Upper lobe of left lung (tissue), 6 donors: ENCODE results near the gene GOLPH3L. TPM values are rescaled to one million over a fixed set of nuclear protein-coding genes. Genes with fewer than 3 reads are reported as not detected.

Experiments used
- ATAC-seq, 2 donors: fragments of 200-7000 bp; cut with Tn5 transposase; one replicate each; pipeline ENCODE4 v1.9.1; 2022; ENCODE audit warnings: mild to moderate bottlenecking in 2 of 2, moderate library complexity in 2 of 2; ENCODE audit not compliant: low FRiP score in 2 of 2
- DNase-seq, 2 donors: peaks; one replicate each; pipeline ENCODE4 v3.0.0-alpha.2; 2019 to 2020
- H3K27ac ChIP-seq, 4 donors: fragments of 200-600 bp; sonication (generic); one replicate each; pipeline ENCODE4 v1.5.1; 2016 to 2019
- H3K27me3 ChIP-seq, 4 donors: fragments of 200-600 bp; sonication (generic); one replicate each; pipeline ENCODE4 v1.5.1; 2017 to 2019
- H3K36me3 ChIP-seq, 4 donors: fragments of 200-600 bp; sonication (generic); one replicate each; pipeline ENCODE4 v1.5.1; 2016 to 2019
- H3K4me1 ChIP-seq, 4 donors: fragments of 200-600 bp; sonication (generic); one replicate each; pipeline ENCODE4 v1.5.1; 2018 to 2019
- H3K4me3 ChIP-seq, 4 donors: fragments of 200-600 bp; sonication (generic); one replicate each; pipeline ENCODE4 v1.5.1; 2017 to 2019; ENCODE audit warnings: mild to moderate bottlenecking in 2 of 4, moderate library complexity in 1 of 4
- H3K9me3 ChIP-seq, 4 donors: fragments of 200-600 bp; sonication (generic); one replicate each; pipeline ENCODE4 v1.5.1; 2018 to 2019
- CTCF ChIP-seq, 6 experiments: fragments of 450-650 bp in 4 of 6; fragments of 200-600 bp in 2 of 6; sonication (generic) in 2 of 6; IDR thresholded peaks; one replicate each; pipeline ENCODE4 v1.5.1; 2016 to 2019; ENCODE audit warnings: antibody characterized with exemption in 6 of 6
- EP300 ChIP-seq, 4 donors: sonication (generic); formaldehyde crosslinking; IDR thresholded peaks; one replicate each; pipeline ENCODE4 v1.5.1; 2017; ENCODE audit warnings: antibody characterized with exemption in 4 of 4, control low read depth in 2 of 4
- POLR2A ChIP-seq, 4 donors: fragments of 450-650 bp; IDR thresholded peaks; one replicate each; pipeline ENCODE4 v1.5.1; 2016 to 2017; ENCODE audit warnings: antibody characterized with exemption in 4 of 4, mild to moderate bottlenecking in 2 of 4
- POLR2AphosphoS5 ChIP-seq, 2 donors: sonication (generic); formaldehyde crosslinking; IDR thresholded peaks; one replicate each; pipeline ENCODE4 v1.5.1; 2017; ENCODE audit warnings: antibody characterized with exemption in 2 of 2
- WGBS, 2 donors: methylation state at CpG; one replicate each; pipeline ENCODE4 v1.1.5; 2017 to 2018; 5-methylcytosine and 5-hydroxymethylcytosine counted together
- total RNA-seq, 6 donors: library from RNA; depleted of rRNA in 4 of 6; stranded (reverse); fragments of >200 nt in 4 of 6; gene quantifications; one replicate each; pipeline versions ENCODE4 v1.1.0 to v1.2.1, GENCODE V29; 2016 to 2021
- donor health status: DM: no; HTN: no; CAD: no; lungs with moderate emphysema.
- donor health status: DM: no; HTN: yes; CAD: no; lungs with severe emphysema.

Gene GOLPH3L
- total RNA-seq, 6 donors from 2014 or later = 7.9 to 40.6 (median 23.8) TPM

DNA sequence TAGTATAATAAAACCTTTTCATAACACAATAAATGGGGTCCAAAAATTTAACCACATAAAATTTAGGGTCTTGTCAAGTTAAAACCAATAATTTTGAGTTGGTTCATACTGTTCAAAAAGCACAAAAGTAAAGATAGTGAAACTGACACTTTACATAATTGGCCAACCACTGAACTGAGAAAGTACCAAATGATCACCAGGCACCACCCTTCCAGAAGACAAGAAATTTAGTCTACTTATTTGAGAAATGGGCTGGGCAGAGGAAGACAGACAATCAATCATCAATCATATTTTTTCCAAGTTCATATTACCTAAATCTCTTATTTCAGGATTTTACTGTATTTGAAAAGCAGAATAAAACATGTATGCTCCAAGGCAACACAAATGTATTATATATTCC is 6.5 kb upstream of the GOLPH3L start:
- no peak for DNase-seq
- Histone ChIP-seq H3K9me3 (no peaks in the 10 kb centered on the region), H3K36me3 (no peaks in the 10 kb centered on the region), H3K4me1 (no peaks in the 10 kb centered on the region), H3K4me3 (no peak overlapping the region), H3K27me3 (no peaks in the 10 kb centered on the region), H3K27ac (no peak overlapping the region)
- TF ChIP-seq POLR2AphosphoS5 (IDR thresholded peaks at IDR 0.05) = no peak
- no peak for TF ChIP-seq EP300 (IDR thresholded peaks at IDR 0.05)
- TF ChIP-seq CTCF (IDR thresholded peaks at IDR 0.05) = no peak
- no peak for TF ChIP-seq POLR2A (IDR thresholded peaks at IDR 0.05)
- ATAC-seq = no peak

GRCh38 chr1:150696590-150696989 is 364 bp downstream of the GOLPH3L start:
- Histone ChIP-seq H3K27me3 (no peaks in the 10 kb centered on the region), H3K9me3 (no peaks in the 10 kb centered on the region), H3K4me1 (peaks cover 8 to 28% (median 17%) of the 10 kb centered on the region in 4 donors), H3K4me3 (peak overlapping the region; percentile 32 to 82 (median 68)), H3K36me3 (peaks cover 4 to 27% (median 10%) of the 10 kb centered on the region in 4 donors), H3K27ac (peak overlapping the region; percentile 18 to 74 (median 54))
- ATAC-seq = peak; percentile 51 to 67
- TF ChIP-seq POLR2A (IDR thresholded peaks at IDR 0.05) = no peak
- no peak for TF ChIP-seq EP300 (IDR thresholded peaks at IDR 0.05)
- TF ChIP-seq POLR2AphosphoS5 (IDR thresholded peaks at IDR 0.05) = no peak
- TF ChIP-seq CTCF (IDR thresholded peaks at IDR 0.05) = no peak
- no peak for DNase-seq
- WGBS, 2 donors = 0 to 1% methylated on average over 6 of the region's 6 CpGs

- WGBS, 2 donors = 26 to 28% methylated on average over 1 of the region's 1 CpG
- Histone ChIP-seq H3K9me3 (no peaks in the 10 kb centered on the region), H3K27me3 (no peaks in the 10 kb centered on the region), H3K27ac (peak overlapping the region in 2 of 4 donors; percentile 18 to 74), H3K4me1 (peaks cover 8 to 28% (median 17%) of the 10 kb centered on the region in 4 donors), H3K4me3 (peak overlapping the region in 3 of 4 donors; percentile 63 to 82 (median 73)), H3K36me3 (peaks cover 4 to 31% (median 12%) of the 10 kb centered on the region in 4 donors)
- DNase-seq (no peak), ATAC-seq (no peak)
- TF ChIP-seq EP300 (IDR thresholded peaks at IDR 0.05) = no peak
- TF ChIP-seq POLR2AphosphoS5 (IDR thresholded peaks at IDR 0.05) = no peak
- no peak for TF ChIP-seq POLR2A (IDR thresholded peaks at IDR 0.05)
- TF ChIP-seq CTCF (IDR thresholded peaks at IDR 0.05) = no peak
Measured at GRCh38 chr1:150696162-150696561, 792 bp downstream of the GOLPH3L start.

DNA sequence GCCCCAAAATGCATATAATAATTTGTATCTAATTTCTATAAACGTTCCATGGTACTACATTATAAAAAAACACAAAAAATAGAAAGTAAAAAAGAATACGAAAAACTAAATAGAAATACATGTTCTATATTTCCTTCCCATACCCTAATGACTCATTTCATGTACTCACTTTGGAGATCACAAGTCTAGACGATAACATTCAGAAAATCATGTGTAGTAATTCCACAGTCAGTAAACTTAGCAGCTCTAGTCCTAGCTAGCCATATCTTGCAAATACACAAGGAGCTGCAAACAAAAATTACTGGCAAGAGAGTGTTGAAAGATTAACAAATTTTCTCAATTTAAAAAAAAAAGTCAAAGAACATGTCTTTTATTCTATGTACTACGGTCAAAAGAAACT is 1.4 kb downstream of the GOLPH3L start:
- ATAC-seq = no peak
- no peak for DNase-seq
- H3K9me3 ChIP-seq = no peaks in the 10 kb centered on the region
- H3K4me1 ChIP-seq = peaks cover 8 to 28% (median 17%) of the 10 kb centered on the region in 4 donors
- peaks cover 4 to 35% (median 12%) of the 10 kb centered on the region in 4 donors for H3K36me3 ChIP-seq
- WGBS, 2 donors = 79 to 81% methylated on average over 4 of the region's 4 CpGs
- H3K27me3 ChIP-seq = no peaks in the 10 kb centered on the region
- TF ChIP-seq EP300 (IDR thresholded peaks at IDR 0.05) (no peak), POLR2AphosphoS5 (IDR thresholded peaks at IDR 0.05) (no peak), POLR2A (IDR thresholded peaks at IDR 0.05) (no peak), CTCF (IDR thresholded peaks at IDR 0.05) (no peak)
- no peak overlapping the region for H3K27ac ChIP-seq
- H3K4me3 ChIP-seq = peak overlapping the region in 2 of 4 donors; percentile 73 to 82

DNA sequence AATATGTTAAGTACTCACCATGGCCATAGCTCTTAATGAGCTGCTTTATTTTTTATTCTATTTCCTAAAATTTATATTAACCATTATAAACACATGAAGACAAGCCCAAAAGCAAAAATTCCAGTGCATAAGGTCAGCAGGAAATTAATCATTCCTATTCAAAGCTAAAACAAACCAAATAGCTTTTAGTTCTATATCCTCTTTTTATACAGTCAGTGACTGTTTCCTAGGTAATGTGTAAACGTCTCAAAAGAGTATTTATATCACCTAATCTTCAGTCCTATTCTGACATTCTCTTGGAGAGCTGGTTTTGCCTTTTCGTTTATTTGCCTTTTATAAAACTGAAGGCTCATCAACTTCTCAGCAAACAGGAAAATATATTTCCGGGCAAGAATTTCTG is 4.2 kb downstream of the GOLPH3L start:
- H3K27me3 ChIP-seq = no peaks in the 10 kb centered on the region
- H3K9me3 ChIP-seq = no peaks in the 10 kb centered on the region
- DNase-seq = no peak
- H3K4me3 ChIP-seq = no peak overlapping the region
- TF ChIP-seq POLR2AphosphoS5 (IDR thresholded peaks at IDR 0.05) (no peak), CTCF (IDR thresholded peaks at IDR 0.05) (no peak), EP300 (IDR thresholded peaks at IDR 0.05) (no peak), POLR2A (IDR thresholded peaks at IDR 0.05) (no peak)
- peaks cover 4 to 46% (median 16%) of the 10 kb centered on the region in 4 donors for H3K36me3 ChIP-seq
- WGBS, 2 donors = 58 to 68% methylated on average over 3 of the region's 3 CpGs
- H3K4me1 ChIP-seq = peaks cover 8 to 26% (median 15%) of the 10 kb centered on the region in 4 donors
- ATAC-seq = no peak
- no peak overlapping the region for H3K27ac ChIP-seq
